Neuron (in vitro differentiated cells): ENCODE data around the gene KRTAP29-1.

Experiments
- H2AFZ ChIP-seq: one replicate; pipeline ENCODE4 v1.6.1; 2013; ENCODE audit warnings: low read depth, mild to moderate bottlenecking, inconsistent platforms, low read length, moderate library complexity
- H3K27me3 ChIP-seq: one replicate; pipeline ENCODE4 v1.6.1; 2013; ENCODE audit warnings: low read length; ENCODE audit not compliant: insufficient read depth
- H3K36me3 ChIP-seq: one replicate; pipeline ENCODE4 v1.6.1; 2013; ENCODE audit warnings: low read length; ENCODE audit not compliant: insufficient read depth
- H3K4me1 ChIP-seq: one replicate; pipeline ENCODE4 v1.6.1; 2013; ENCODE audit warnings: low read length; ENCODE audit not compliant: insufficient read depth
- H3K4me3 ChIP-seq: 2 replicates; pipeline ENCODE4 v1.5.1; 2013; ENCODE audit warnings: mild to moderate bottlenecking, low read length, moderate library complexity
- H3K9me3 ChIP-seq: one replicate; pipeline ENCODE4 v1.6.1; 2013; ENCODE audit warnings: low read length

Gene KRTAP29-1

DNA sequence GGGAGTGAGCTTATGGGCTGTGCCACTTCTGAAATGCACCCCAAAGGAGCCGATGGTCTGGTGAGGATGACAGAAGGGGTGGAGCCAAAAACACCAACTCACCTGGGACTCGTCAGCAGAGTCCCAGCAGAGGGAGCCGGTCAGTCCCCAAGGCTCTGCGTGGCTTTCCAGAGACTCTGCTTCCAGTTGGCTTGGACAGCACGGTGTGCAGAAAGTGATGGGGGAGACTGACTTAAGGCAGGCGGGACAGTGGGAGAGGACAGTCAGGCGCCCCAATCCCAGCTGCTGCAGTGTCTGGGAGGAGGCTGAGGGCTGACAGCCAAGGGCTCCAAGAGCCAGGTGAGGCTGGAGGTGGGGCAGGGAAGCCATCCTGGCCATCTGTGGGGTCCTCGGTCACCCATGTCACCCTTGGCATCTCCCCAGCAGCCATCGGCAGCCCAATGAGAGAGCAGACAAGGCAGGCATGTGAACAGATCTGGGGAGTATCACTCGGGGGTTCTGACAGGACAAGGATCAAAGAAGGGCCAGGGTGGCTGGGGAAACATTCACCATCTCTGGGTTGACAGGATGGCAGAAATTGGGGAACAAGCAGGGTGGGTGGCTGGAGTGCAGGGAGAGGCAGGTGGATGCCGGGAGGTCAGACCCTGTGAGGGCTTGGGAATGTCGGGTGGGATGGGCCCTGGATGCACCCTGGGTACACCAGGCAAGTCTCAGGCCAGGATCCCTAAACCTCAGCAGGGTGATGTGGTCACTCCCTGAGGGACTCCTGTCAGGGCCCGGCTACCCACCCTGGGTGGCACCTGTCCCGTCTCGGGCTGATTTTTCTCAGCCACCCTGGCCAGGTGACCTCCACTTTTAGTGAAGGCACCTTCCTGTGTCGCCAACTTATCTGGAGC lies 21.8 kb upstream of the KRTAP29-1 start:
- H3K4me1 ChIP-seq, result no peaks in the 10 kb centered on the region
- peaks cover 4% of the 10 kb centered on the region for H3K27me3 ChIP-seq
- H2AFZ ChIP-seq, result no peak overlapping the region
- H3K36me3 ChIP-seq, result no peaks in the 10 kb centered on the region
- no peaks in the 10 kb centered on the region for H3K9me3 ChIP-seq
- no peak overlapping the region for H3K4me3 ChIP-seq

DNA sequence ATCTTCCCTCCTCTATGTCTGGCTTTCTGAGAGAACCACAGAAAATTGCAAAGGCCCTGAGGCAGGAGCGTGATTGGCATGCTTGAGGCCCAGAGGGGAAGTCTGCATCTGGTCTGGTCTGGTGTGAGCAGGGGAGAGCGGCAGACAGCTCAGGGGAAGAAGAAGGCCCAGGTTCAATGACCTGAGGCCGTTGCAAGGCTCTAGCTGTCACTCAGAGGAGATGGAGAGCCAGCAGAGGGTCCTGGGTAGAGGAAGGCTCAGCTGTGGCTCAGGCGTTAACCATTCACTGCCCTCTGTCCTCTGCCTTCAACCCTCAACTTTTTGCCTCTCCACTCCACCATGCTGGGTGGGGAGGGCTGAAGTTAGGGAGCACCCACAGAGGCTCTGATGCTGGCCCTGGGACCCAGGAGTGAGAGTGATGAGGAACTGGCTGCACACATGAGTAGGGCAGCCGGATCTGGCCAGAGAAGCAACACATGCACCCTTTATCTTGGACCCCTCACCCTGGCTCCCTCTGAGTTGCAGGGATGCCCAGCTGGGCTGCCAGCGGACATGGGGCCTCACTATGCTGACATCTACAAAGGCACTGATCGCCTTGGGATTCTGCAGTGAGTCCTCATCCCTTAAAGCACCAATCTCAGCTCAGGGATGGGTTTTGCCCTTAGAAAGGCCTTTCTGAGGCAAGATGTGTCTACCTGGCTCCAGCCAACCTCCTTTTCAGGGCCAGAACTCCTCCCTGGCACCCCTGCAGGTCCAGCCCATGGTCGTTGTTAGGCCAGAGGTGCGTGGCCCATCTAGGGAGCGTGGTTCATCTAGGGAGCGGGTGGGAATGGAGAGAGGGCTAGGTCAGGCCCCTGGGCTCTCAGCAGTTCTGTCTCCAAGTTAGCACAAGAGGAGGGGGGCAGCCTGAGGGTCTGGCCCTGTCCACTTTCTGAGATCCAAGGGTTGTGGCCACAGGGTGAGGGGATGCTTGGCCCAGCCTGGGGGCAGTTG lies 20.5 kb upstream of the KRTAP29-1 start:
- no peaks in the 10 kb centered on the region for H3K36me3 ChIP-seq
- no peak overlapping the region for H2AFZ ChIP-seq
- no peak overlapping the region for H3K4me3 ChIP-seq
- no peaks in the 10 kb centered on the region for H3K9me3 ChIP-seq
- no peaks in the 10 kb centered on the region for H3K4me1 ChIP-seq
- peaks cover 4% of the 10 kb centered on the region for H3K27me3 ChIP-seq

GRCh38 chr17:41322094-41322902 lies 19.6 kb upstream of the KRTAP29-1 start:
- Histone ChIP-seq H3K4me3 (no peak overlapping the region), H3K36me3 (no peaks in the 10 kb centered on the region), H3K9me3 (no peaks in the 10 kb centered on the region), H2AFZ (no peak overlapping the region), H3K27me3 (peaks cover 4% of the 10 kb centered on the region), H3K4me1 (no peaks in the 10 kb centered on the region)

- H3K9me3 ChIP-seq, result no peaks in the 10 kb centered on the region
- H3K4me3 ChIP-seq, result no peak overlapping the region
- no peak overlapping the region for H2AFZ ChIP-seq
- no peaks in the 10 kb centered on the region for H3K4me1 ChIP-seq
- no peaks in the 10 kb centered on the region for H3K27me3 ChIP-seq
- H3K36me3 ChIP-seq, result no peaks in the 10 kb centered on the region
These were observed 15.6 kb upstream of the KRTAP29-1 start for GRCh38 chr17:41318231-41318630.

DNA sequence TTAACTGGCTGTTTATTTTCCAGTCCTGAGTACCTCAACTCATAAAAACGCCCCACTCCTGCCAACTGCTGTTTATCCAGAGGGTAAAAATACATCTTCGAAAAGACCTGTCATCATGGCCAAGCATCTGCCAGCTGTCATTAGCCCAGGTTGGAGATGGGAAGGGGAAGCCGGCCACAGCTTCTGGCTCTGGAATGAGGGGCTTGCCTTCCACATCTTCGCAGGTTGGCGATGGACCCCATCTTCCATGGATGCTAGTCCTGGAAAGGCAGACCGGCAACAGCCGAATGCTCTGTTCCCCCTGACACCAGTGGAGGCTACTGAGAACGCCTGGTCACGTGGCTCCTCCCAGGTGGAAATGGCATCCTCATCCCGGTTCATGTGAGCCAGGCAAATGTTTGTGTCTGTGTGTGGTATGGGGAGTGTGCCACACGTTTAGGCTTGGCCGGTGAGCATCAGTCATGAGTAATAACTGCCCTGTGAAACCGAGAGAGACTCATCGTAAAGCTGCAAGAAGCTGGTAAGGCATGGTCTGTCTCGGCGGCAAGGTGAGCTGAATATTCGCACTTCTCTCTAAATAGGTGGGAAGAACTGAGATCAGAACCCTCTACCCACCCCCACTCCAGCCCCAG lies 13.3 kb upstream of the KRTAP29-1 start:
- Histone ChIP-seq H3K27me3 (no peaks in the 10 kb centered on the region), H2AFZ (no peak overlapping the region), H3K4me3 (no peak overlapping the region), H3K4me1 (no peaks in the 10 kb centered on the region), H3K36me3 (no peaks in the 10 kb centered on the region), H3K9me3 (no peaks in the 10 kb centered on the region)

- H3K27me3 ChIP-seq, result no peaks in the 10 kb centered on the region
- no peaks in the 10 kb centered on the region for H3K4me1 ChIP-seq
- no peaks in the 10 kb centered on the region for H3K9me3 ChIP-seq
- no peak within 1 kb of the TSS for H3K4me3 ChIP-seq
- no peak within 1 kb of the TSS for H2AFZ ChIP-seq
- no peaks in the 10 kb centered on the region for H3K36me3 ChIP-seq
These were observed 12.6 kb upstream of the KRTAP29-1 start, which contains the start of gene KRTAP17-1 for GRCh38 chr17:41315204-41315794. KRTAP17-1 (minus strand) TSS chr17:41315710; CDS start chr17:41315650, 60 bp downstream.

GRCh38 chr17:41311111-41311510 lies 8.5 kb upstream of the KRTAP29-1 start:
- no peaks in the 10 kb centered on the region for H3K9me3 ChIP-seq
- H3K4me3 ChIP-seq, result no peak overlapping the region
- no peaks in the 10 kb centered on the region for H3K36me3 ChIP-seq

GRCh38 chr17:41308918-41309359 lies 6.3 kb upstream of the KRTAP29-1 start, which contains the start of gene KRTAP16-1:
KRTAP16-1 (minus strand) TSS chr17:41309309; CDS start chr17:41309253, 56 bp downstream.
- H3K27me3 ChIP-seq, result no peaks in the 10 kb centered on the region
- no peak within 1 kb of the TSS for H2AFZ ChIP-seq
- no peaks in the 10 kb centered on the region for H3K36me3 ChIP-seq
- H3K4me3 ChIP-seq, result no peak within 1 kb of the TSS
- no peaks in the 10 kb centered on the region for H3K9me3 ChIP-seq
- no peaks in the 10 kb centered on the region for H3K4me1 ChIP-seq

More at GRCh38 chr17:41311111-41311510, 8.5 kb upstream of the KRTAP29-1 start:
- no peak overlapping the region for H2AFZ ChIP-seq
- H3K27me3 ChIP-seq, result no peaks in the 10 kb centered on the region
- H3K4me1 ChIP-seq, result no peaks in the 10 kb centered on the region

- no peaks in the 10 kb centered on the region for H3K36me3 ChIP-seq
These were observed 5.7 kb upstream of the KRTAP29-1 start for GRCh38 chr17:41308251-41308917.

GRCh38 chr17:41307647-41308046 lies 5.0 kb upstream of the KRTAP29-1 start:
- H2AFZ ChIP-seq, result no peak overlapping the region
- H3K4me3 ChIP-seq, result no peak overlapping the region
- H3K27me3 ChIP-seq, result no peaks in the 10 kb centered on the region
- H3K36me3 ChIP-seq, result no peaks in the 10 kb centered on the region
- H3K9me3 ChIP-seq, result no peaks in the 10 kb centered on the region
- H3K4me1 ChIP-seq, result no peaks in the 10 kb centered on the region

More at GRCh38 chr17:41308251-41308917, 5.7 kb upstream of the KRTAP29-1 start:
- no peaks in the 10 kb centered on the region for H3K27me3 ChIP-seq
- no peaks in the 10 kb centered on the region for H3K4me1 ChIP-seq
- H3K4me3 ChIP-seq, result no peak overlapping the region
- H2AFZ ChIP-seq, result no peak overlapping the region
- H3K9me3 ChIP-seq, result no peaks in the 10 kb centered on the region

DNA sequence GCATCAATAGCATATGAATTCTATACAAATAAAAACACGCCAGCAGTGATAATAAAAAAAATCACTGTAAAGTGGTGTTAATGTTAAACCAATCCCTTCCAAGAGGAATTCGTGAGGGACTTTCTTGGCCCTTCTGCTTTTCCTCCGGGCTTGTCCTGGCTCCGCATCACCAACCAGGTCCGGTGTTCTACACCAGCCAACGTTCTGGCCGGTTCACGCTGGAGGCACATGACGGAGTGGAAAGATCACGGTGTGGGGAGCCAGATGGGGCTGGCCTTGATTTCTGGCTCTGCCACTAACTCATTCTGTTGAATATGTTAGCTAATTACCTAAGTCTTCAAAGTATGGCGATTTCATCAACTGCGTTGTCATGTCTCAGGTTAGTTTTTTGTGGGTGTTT lies 1.4 kb upstream of the KRTAP29-1 start:
- Histone ChIP-seq H2AFZ (no peak overlapping the region), H3K27me3 (no peaks in the 10 kb centered on the region), H3K4me1 (no peaks in the 10 kb centered on the region), H3K4me3 (no peak overlapping the region), H3K36me3 (no peaks in the 10 kb centered on the region), H3K9me3 (no peaks in the 10 kb centered on the region)
